HFF-Myc (cell line): Measurements from ENCODE around the gene EIF5B.
"Not testable (repeated sequence)": the region's sequence is repeated elsewhere in the genome, so short reads cannot be mapped to it uniquely, and the experiment has no call there.

ENCODE experiments used
- DNase-seq: peaks from one replicate; pipeline ENCODE4 v3.0.0-alpha.2; 2011; ENCODE audit warnings: low read depth; ENCODE audit errors: extremely low read depth
- H3K4me3 ChIP-seq: replicated peaks from 2 replicates; pipeline ENCODE4 v1.5.1; 2011; ENCODE audit warnings: low read depth, mild to moderate bottlenecking, control low read depth, low read length
- CTCF ChIP-seq: IDR thresholded peaks from 2 replicates; pipeline ENCODE4 v1.5.1; 2012; ENCODE audit warnings: mild to moderate bottlenecking, low read depth, low read length, control low read depth; ENCODE audit errors: missing control alignments

The EIF5B gene

GRCh38 chr2:99348173-99348572, 11.0 kb downstream of the EIF5B start:
- no peak overlapping the region for H3K4me3 ChIP-seq
- no peak for TF ChIP-seq CTCF
- no peak for DNase-seq

- H3K4me3 ChIP-seq: no peak overlapping the region
- no peak for DNase-seq
- no peak for TF ChIP-seq CTCF
Measured at GRCh38 chr2:99350194-99350593, 13.0 kb downstream of the EIF5B start.

- no peak for TF ChIP-seq CTCF
- DNase-seq: no peak
- no peak overlapping the region for H3K4me3 ChIP-seq
Measured at GRCh38 chr2:99354070-99354469, 16.9 kb downstream of the EIF5B start.

GRCh38 chr2:99354825-99355224, 17.6 kb downstream of the EIF5B start:
- not testable (repeated sequence) for DNase-seq, H3K4me3 ChIP-seq

GRCh38 chr2:99356853-99357252, 19.7 kb downstream of the EIF5B start:
- DNase-seq: no peak
- H3K4me3 ChIP-seq: no peak overlapping the region

GRCh38 chr2:99365661-99366060, 28.5 kb downstream of the EIF5B start:
- H3K4me3 ChIP-seq: no peak overlapping the region
- no peak for DNase-seq
- TF ChIP-seq CTCF: no peak

More at GRCh38 chr2:99356853-99357252, 19.7 kb downstream of the EIF5B start:
- no peak for TF ChIP-seq CTCF

- not testable (repeated sequence) for H3K4me3 ChIP-seq, DNase-seq
Measured at GRCh38 chr2:99368854-99369253, 31.7 kb downstream of the EIF5B start.

GRCh38 chr2:99373144-99373543, 36.0 kb downstream of the EIF5B start:
- no peak for DNase-seq
- no peak overlapping the region for H3K4me3 ChIP-seq
- no peak for TF ChIP-seq CTCF
